MCF 10A (cell line): ENCODE measurements around the gene C12orf75. TPM values are rescaled to one million over a fixed set of nuclear protein-coding genes. Genes with fewer than 3 reads are reported as not detected.

Experiments used
- BruUV-seq: library from RNA; stranded (reverse); fragments of 400-500 nt; replicated peaks from 2 replicates; lab custom pipeline; 2021; lab: Mats Ljungman, UMichigan
- CTCF ChIA-PET: fragments of 300-600 bp; sonication (Branson Sonifier 250); formaldehyde crosslinking; extraction: SDS; loops from one replicate; lab custom pipeline; 2021; ENCODE audit warnings: antibody characterized with exemption, inconsistent platforms; lab: Yijun Ruan, JAX
- POLR2A ChIA-PET: fragments of 300-600, 350-650 bp; sonication (Branson Sonifier 250); formaldehyde crosslinking; extraction: SDS; loops from one replicate; lab custom pipeline; 2020; ENCODE audit warnings: antibody characterized with exemption, inconsistent platforms; lab: Yijun Ruan, JAX
- DNase-seq: peaks from one replicate; pipeline ENCODE4 v3.0.0-alpha.2; 2018; ENCODE audit not compliant: unreplicated experiment
- H3K27ac Mint-ChIP-seq: one replicate; pipeline ENCODE4 v1.8.0; 2022; ENCODE audit warnings: mild to moderate bottlenecking, low read depth, mixed read lengths; ENCODE audit not compliant: unreplicated experiment
- H3K27me3 Mint-ChIP-seq: one replicate; pipeline ENCODE4 v1.8.0; 2022; ENCODE audit warnings: mixed read lengths; ENCODE audit not compliant: insufficient read depth, unreplicated experiment
- H3K36me3 Mint-ChIP-seq: one replicate; pipeline ENCODE4 v1.8.0; 2022; ENCODE audit warnings: mild to moderate bottlenecking, moderate library complexity, mixed read lengths; ENCODE audit not compliant: insufficient read depth, unreplicated experiment
- H3K4me1 Mint-ChIP-seq: one replicate; pipeline ENCODE4 v1.8.0; 2022; ENCODE audit warnings: mixed read lengths; ENCODE audit not compliant: insufficient read depth, unreplicated experiment
- H3K4me3 Mint-ChIP-seq: one replicate; pipeline ENCODE4 v1.8.0; 2022; ENCODE audit warnings: mild to moderate bottlenecking, moderate library complexity, mixed read lengths; ENCODE audit not compliant: unreplicated experiment
- H3K9me3 Mint-ChIP-seq: one replicate; pipeline ENCODE4 v1.8.0; 2022; ENCODE audit warnings: mixed read lengths; ENCODE audit not compliant: unreplicated experiment
- CTCF ChIP-seq: fragments of 200-600 bp; IDR thresholded peaks from one replicate; pipeline ENCODE4 v1.8.0; 2022; ENCODE audit warnings: antibody characterized with exemption, mild to moderate bottlenecking; ENCODE audit not compliant: unreplicated experiment
- intact Hi-C: fragments of 100-400 bp; cut with micrococcal nuclease; formaldehyde crosslinking; loops from 2 replicates; pipeline ENCODE4 v1.14.1; 2022
- total RNA-seq: library from RNA; stranded (reverse); gene quantifications from 2 replicates; pipeline ENCODE4 v1.2.3, GENCODE V29; 2022

Gene C12orf75
- total RNA-seq, 1 experiment from 2014 or later = 53.6 TPM

- no peak overlapping the region for H3K4me3 Mint-ChIP-seq
Observed at GRCh38 chr12:105420659-105421240, 90.3 kb downstream of the C12orf75 start.

More at GRCh38 chr12:105420659-105421240, 90.3 kb downstream of the C12orf75 start:
- intact Hi-C loops = loop anchor here (1.0 to 5.0 kb wide), 5 partner anchors 285 to 804 kb away; no protein-coding TSS in a partner anchor
- BruUV-seq = no TSS peak
- ChIA-PET CTCF (interaction anchor here (0.5 to 4.9 kb wide), 60 partner anchors 11 to 1396 kb away, joined by 3 to 134 read pairs (median 4); no protein-coding TSS in a partner anchor), POLR2A (interaction anchor here (0.5 to 4.2 kb wide), 7 partner anchors 13 to 858 kb away, joined by 3 to 43 read pairs (median 3); partner anchors contain the start of gene NUAK1)
- H3K27me3 Mint-ChIP-seq = no peaks in the 10 kb centered on the region
- H3K9me3 Mint-ChIP-seq = no peaks in the 10 kb centered on the region
- H3K4me1 Mint-ChIP-seq = peaks cover 40% of the 10 kb centered on the region
- H3K27ac Mint-ChIP-seq = no peak overlapping the region
- TF ChIP-seq CTCF = peak; percentile 86
- no peaks in the 10 kb centered on the region for H3K36me3 Mint-ChIP-seq
- peak; percentile 74 for DNase-seq

Other genes starting within 250 kb of the C12orf75 start
- gene ALDH1L2, start 246.2 kb upstream of the C12orf75 start, total RNA-seq = 165 TPM in 2 replicates
- gene WASHC4, start 223.0 kb upstream of the C12orf75 start, total RNA-seq = 44.5 and 47.6 TPM in 2 replicates
- 32.5 and 35.5 TPM in 2 replicates for gene APPL2, start 94.5 kb upstream of the C12orf75 start, total RNA-seq